Activated T-helper 1 cell treated with Interleukin-2 at 50 U/mL for 16 hours (primary cell): ENCODE data around the gene BCR.

ENCODE experiments used
- DNase-seq: peaks from one replicate; pipeline ENCODE4 v3.0.0-alpha.2; 2020; ENCODE audit warnings: low read depth

BCR gene

DNA sequence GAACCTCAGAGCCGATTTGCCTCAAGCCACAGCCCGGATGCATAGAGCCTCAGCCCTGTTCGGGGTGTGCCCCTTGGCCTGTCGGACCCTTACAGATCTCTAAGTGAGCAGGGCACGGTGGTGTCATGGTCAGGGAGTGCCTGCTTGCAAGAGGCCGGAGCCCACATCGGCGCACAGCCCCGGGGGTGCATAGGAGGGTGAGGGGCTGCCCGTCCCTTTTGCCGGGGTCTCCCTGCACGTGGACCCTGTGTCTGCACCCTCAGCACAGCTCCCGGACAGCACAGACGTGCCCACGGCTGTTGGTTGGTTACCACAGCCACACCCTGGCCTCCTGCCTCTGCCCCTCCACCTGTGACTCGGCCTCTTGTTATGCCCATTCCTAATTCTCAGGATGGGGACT is 28.5 kb upstream of the BCR start:
- no peak for DNase-seq

DNA sequence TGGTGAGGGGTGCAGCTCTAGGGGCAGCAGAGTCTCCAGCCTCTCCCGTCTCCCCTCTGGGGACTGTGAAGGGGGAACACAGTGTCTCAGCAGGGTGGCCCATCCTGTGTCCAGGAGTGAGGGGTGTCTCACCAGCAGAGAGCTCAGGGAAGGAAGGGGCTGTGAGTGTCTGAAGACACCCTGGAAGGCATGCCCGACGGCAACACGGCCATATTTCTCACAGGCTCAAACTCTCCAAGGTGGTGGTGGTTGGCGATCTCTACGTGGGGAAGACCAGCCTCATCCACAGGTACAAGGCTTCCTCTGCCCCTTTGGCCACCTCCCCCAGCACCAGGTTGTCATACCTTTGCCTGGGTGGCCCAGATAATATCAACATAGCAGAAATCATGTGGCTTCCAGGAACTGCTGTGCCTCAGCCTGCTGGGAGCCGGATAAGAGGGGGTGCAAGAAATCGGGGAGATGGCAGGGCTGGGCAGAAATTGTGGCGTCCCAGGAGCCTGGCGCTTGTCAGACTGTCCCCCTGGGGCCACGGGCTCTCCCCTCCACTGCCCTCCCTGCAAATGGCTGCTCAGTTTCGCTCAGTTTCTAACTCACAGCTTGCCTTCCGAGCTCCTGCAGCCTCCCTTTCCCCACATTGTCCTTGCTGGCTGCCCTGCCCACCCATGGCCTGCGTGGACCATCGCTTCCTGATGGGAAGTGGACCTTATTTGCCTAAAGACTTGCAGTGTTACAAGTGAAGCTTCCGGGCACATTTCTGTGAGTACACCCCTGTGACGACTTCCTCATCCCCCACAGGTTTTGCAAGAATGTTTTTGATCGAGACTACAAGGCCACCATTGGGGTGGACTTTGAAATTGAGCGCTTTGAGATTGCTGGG is 27.8 kb upstream of the BCR start:
- no peak for DNase-seq

DNA sequence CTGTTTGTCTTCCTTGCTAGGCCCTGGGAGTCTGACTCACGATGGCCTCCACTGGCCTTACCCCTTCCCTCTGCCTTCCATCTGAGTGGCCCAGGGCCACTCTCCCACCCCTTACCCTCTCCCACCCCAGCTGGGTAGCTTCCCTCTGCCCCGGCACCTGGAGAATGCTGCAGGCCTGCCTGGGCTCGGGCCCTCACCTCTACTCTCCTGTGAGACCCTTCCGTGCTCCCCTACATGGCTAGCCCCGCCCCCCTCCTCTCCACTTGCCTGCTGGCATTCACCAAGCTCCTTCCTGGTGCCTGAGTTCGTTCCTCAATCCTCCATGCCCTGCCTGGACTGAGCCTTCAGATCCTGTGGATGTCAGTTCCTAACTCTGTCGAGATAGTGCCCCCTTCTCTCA is 26.3 kb upstream of the BCR start:
- no peak for DNase-seq

DNA sequence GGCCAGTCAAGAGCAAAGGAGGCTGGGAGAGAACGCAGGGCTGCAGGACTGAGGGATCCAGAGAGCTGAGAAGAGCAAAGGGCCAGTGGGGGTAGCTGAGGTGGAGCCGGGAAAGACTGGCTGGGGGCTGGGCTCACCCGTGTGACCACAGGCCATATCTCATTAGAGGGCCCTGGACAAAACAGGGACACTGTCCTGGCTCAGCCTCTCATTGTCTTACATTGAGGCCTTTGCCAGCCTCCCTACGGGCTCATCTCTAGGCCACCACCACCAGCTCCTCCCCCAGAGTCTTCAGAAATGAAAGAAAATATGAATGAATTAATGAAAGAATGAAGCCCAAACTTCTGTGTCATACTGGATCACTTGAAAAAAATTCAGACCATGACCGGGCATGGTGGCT is 25.8 kb upstream of the BCR start:
- no peak for DNase-seq

DNA sequence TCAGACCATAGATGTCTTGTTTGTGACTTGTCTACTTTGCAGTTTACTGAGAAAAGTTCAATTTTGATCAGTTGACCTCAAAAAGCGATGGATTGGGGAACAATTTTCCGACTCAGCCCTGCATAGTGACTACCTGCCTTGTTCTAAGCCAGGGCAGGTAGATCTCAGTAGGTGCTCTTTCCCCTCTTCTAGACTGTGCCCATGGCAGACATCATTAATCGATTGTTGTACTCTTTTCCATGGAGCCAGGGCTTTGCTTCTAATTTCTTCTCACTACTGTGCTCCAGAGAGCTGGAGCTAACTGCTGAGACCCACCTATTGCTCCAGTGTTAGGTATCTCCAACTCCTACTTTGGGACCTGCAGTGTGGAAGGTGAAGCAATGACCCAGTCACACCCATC is 25.2 kb upstream of the BCR start:
- no peak for DNase-seq

DNA sequence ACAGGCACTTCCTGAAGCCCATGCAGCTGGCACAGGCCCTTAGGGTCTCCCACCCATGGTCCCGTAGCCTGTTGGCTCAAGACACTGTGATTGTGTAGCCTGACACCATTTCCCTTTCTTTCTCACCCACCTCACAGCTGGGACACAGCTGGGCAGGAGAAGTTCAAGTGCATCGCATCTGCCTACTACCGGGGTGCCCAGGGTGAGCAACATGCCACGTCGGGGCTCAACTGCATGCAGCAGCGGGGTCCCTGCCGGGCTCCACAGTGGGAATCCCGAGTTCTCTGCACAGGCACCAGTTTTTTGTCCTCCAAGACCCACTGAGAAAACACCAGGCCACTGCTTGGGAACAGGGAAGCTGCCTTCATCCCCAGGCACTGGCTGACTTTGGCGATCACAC is 24.5 kb upstream of the BCR start:
- no peak for DNase-seq

DNA sequence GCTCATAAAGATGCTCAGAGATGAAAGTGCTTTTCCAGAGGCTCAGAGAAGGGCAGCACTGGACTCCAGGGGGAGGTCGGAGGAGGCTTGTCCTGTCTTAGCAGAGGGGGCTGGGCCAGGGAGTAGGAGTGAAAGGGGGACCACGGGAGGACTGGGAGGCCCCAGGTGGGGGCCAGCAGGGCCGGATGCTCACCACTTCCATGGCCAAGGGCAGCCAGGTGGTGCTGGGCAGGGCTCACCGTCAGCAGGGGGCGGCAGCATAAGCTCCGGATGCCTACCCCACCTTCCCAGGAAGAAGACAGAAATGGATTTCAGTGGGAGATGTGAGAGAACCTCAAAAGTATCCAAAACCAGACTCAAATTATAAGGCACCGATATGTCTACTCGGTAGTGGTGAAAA is 24.0 kb upstream of the BCR start:
- DNase-seq: no peak

DNA sequence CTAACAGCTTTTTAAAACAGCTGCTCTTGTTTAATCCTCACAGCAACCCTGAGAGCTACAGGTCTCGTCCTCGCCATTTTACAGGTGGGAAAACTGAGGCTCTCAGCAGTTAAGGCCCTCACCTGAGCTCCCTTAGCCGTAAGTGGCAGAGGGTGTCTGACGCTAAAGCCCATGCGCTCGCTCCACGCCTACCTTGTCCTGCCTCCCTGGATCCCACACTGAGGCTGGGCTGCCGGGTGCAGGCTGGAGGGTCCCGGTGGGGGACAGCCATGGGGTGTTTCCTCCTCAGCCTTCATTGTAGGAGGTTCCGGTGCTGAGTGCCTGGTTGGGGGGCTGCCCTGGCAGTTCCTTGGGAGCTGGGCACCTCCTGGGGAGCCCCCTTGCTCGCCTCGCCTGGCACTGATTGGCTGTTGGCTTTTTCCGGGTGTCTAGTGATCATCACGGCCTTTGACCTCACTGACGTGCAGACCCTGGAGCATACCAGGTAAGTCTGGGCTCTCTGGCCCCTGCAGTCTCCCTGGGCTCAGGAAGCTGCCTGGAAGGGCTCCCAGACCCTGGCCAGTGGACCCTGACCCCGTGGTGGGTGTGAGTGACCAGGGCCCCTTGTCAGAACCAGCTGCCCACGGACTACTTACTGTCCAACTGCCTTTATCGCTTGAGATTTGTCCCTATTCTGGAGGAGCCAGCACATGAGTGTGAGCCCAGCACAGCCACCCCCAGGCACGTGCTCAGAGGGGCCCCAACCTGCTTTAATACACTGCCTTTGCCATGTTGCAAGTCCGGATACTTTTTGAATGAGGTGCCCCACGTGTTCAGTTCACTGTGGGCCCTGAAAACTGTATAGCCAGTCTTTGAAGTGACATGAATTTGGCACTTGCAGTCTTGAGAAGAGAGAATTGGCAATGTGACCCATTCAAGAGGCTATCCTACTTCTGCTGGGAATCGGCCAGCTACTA is 22.5 kb upstream of the BCR start:
- no peak for DNase-seq

DNA sequence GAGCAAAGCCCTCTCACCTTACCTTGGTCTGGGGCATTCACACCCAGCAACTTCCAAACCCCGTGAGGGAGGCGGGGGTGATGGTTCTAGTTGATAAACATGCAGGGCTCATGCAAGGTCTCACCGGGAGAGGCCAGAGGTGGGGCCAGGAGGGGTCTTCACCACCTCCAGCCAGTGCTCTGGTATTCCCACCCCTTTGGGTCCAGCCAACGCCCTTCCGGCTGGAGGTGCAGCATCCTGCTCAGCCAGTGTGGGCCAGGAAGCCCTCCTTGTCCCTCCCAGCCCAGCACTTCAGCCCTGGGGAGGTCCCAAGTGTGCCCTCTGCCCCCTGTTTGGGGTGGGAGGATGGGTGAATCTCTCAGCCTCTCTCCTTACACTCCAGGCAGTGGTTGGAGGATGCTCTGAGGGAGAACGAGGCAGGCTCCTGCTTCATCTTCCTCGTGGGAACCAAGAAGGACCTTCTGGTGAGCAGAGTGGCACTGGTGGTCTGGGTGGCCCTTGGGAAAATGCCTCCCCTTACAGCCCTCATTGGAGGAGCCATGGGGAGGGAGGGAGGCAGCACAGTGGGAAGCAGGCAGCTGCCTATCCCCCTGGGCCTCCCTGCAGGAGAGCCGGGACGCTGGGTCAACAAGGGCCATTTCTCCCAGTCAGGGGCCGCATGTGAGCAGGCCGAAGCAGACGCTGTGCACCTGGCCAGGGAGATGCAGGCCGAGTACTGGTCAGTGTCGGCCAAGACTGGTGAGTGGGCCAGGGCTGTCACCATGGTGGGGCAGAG is 21.6 kb upstream of the BCR start:
- no peak for DNase-seq

DNA sequence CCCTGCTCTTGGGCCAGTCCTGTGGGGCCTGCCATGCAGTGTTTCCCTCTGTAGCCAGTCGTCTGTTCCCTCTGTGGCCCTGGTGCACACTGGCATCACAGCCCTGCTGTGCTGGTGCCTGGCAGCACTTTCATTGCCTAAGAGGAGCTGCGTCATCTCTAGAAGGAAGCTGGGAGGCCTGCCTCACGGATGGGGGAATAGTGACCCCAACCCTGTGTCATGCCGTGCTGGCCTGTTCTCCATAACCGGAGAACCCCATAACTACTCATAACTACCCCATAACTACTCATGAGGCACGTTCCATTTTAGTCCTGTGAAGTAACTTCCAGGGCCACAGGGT is 21.0 kb upstream of the BCR start:
- no peak for DNase-seq

DNA sequence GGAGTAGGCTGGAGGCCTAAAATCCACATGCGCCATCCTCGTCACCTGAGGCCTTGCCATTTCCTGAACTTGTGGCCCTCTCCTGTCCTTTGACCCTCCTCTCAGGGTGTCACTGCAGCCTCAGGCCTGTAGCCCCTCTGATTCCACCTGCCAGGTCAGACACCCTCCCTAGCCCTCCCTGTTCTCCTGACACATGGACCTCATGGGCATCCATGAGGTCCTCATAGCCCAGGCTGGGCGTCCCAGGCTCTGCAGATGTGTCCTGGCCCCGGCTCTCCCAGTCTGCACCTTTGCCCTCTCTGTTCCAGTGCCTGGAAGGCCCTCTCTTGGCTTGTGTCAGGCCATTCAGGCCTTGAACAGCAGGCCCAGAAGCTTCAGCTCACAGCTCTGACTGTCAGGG is 19.3 kb upstream of the BCR start:
- DNase-seq: no peak

DNA sequence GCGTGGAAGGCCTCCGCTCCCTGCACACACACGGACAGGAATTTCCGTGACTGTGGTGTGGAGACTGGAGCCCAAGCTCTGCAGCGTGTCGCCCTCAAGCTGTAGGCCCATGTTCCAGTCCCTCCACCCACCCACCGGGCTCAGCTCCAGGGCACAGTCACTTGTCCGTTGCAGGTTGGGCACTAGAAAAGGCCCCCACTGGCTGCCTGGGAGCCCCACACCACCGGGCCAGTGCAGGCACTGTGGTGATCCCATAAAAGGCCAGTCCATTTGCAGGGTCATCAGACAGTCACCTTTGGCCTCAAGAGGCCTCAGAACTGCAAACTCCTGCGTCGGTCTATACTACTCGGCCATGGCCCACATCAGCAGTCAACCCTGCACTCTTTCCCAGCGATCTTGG is 18.7 kb upstream of the BCR start:
- no peak for DNase-seq

DNA sequence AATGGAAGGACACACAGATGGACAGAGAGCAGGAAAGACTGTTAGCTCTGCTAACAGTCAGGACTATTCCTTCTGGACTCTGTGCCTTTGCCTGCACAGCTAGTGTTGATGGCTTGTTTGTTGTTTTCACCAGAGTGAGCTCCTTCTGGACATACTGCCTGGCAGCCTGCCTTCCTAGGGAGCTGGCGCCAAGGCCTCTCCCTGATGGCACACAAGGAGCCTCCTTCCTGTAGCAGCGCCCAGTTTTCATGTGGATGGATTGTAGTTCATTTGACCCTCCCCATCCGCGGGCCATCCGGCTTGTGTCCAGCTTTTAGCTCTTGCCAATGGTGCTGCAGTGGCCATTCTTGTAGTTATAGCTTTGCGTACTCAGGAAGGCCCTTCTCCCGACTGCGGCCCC is 16.6 kb upstream of the BCR start:
- no peak for DNase-seq

DNA sequence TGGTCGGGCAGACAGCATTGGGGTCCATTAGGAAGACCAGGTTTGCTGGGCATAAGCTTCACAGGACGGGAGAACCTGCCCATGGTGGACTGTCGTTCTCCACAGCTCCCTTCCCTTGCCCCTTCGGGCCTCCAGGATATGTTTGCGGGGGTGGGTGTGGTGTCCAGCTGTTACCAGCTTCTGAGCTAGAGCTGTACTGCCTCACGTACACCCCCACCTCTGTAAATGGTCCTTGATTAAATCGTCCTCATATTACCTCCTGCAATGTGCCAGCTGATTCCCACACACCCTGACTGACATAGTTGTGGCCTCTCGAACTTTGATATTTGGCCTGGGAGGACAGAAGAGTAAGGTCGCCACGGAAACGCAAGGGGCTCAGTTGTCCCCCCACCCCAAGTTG is 16.2 kb upstream of the BCR start:
- DNase-seq: no peak

DNA sequence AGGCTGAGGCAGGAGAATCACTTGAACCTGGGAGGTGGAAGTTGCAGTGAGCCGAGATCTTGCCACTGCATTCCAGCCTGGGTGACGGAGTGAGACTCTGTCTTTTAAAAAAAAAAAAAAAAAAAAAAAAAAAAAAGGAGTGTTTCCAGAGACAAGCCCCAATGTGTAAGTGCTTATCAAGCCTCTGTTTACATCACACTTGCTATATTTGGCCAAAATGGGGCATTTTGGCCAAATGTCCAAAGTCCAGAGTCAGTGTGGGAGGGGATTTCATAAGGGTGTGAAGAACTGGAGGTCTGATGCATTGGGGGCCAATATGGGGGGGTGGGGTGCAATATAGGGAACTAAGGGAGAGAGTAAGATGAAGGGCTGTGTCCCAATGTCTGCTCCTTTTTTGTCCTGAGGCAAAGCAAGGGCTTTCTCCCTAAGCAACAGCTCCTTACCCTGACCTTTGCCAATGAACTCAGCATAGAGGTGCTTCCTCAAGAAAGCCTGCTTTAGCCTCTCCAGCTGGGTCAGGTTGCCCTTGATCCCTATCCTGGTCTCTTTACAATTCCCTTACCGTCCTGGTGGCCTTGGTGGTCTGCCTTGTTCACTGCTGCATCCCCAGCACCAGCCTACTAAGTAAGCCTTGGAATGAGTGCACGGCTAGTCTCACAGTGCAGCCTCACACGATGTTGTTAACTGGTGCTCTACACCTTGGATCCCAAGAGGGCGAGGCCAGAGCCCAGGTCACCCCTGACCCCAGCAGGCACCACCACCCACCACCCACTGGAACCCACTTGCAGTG is 14.1 kb upstream of the BCR start:
- DNase-seq: no peak

DNA sequence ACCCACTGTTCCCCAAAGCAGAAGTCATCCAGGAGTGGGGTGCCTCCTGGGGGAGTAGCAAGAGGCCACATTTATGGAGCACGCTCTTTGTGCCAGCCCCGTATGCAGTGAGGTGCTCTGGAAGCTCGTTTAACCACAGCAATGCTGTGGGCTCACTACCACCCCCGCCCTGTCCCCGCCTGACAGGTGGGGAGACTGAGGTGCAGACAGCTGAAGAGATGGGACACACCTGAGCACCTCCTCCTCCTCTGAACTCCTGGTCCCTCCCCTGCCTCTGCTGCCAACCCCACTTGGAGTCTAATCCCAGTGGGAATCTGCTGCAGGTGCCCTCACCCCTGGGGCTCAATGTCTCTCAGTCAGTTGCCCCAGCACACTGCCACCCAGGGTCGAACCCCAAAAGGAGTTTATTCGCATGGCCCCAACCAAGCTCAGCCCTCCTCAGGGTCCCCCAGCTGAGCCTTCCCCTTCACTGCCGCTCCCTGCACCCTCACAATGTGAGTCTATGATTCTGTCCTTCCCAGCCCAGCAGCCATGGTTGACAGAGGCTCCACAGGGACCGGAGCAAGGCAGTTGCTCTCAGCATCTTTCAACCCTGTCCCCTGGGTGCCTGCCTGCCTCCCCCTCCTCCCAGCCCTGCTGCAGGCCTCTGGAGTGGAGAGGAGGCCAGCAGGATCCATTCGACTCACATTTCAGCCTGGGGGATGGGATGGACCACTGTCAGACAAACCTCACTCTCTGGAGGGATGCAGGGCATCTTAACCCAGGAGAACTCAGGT is 13.3 kb upstream of the BCR start:
- DNase-seq: no peak

DNA sequence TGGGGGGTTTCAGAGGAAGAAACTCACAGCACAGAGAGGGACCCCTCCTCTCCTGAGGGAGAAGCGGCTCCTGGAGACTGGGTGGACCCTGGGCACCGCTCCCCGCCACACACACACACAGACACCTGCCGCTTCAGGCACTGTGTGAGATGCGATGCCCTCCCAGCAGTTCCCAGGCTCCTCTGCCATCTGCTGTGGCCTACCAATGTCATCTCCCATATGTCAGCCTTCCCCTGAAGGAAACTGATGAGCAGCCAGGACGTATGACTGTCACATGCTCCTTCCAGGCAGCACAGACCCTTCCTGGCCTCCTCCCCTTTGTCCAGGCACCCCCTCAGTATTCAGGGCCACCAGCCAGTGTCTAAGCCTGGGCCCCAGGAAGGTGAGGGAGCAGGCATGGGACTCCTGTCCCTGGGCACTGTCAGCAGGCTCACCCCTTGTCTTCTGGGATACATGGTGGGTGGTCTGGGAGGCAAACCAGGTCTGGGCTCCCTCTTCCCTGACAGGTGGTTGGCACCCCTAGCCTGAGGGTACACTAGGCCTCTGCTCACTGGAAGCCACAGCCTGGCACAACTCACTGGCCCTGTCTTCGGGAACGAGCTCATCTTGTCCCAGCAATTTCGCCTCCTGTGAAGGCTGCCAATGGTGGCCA is 11.8 kb upstream of the BCR start:
- DNase-seq: no peak

DNA sequence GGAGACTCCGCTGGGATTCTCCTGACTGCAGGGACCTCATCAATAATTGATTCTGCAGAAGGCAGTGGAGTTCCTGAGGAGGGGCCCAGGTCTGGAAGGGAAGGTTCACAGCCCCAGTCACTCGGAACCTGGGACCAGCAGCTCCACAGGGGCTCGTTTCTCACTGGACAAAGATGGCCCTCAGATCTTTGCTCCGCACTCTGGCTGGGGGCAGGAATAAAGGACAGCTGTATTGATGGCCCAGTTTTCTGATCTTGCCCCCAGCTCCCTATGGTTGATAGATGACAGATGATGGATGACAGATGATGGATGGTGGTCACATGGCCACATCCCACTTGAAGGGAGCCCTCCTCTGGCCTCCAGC is 11.3 kb upstream of the BCR start:
- DNase-seq: no peak

DNA sequence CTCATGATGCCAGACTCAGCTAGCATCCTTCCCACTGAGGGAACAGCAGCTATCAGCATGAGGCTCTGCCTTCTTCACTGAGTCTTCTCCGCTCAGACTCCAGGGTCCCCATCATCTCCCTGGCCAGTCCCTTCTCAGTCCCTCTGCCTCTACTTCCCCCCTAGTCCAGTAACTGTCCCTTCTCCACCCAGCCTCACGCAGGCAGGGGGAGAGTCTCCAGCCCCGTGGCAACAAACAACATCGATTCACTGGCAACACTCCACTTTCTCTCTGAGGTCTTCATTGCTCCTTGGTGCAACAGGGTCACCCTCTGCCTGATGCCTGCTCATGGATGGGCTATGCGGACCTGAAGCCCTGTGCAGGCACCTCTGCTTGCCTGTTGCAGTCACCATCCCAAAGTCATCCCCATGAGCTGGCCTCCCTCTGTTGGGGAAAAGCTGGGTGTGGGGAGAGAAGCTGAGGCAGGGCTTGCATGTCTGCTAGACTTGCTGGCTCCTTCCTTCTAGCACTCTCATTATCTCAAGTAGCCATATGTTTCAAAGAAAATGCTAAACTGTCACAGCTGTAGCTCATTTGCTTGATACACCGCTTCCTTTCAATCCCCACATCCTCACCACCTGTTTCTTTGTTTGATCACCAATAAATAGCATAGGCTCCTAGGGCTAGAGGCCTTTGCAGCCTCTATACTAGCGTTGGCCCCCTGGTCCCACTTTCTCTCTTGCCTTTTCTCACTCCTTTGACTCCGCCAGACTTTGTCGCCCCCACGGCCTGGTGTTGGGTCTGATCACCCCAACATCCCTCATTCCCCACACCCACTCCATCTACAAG is 4.3 kb upstream of the BCR start:
- DNase-seq: no peak

DNA sequence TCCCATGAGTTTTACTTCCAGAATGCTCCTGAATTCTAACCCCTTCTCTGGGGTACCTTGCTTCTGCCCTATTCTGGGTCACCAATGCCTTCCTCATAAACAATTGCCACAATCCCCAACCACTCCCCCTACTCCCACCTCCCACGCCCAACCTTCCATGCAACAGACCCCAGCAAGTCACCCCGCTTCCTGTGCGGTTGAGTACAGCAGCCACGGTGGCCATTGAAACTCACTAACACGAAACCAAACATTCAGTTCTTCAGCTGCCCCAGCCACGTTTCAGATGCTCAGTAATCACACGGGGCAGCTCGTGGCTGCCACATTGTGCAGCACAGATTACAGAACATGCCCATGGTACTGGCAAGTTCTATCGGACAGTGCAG is 3.7 kb upstream of the BCR start:
- DNase-seq: no peak
